Tibial artery (tissue), 4 donors: Measurements from ENCODE around the gene MAP2K6.

Experiments used
- DNase-seq, 2 donors: peaks; one replicate each; pipeline ENCODE4 v3.0.0-alpha.2; 2019
- H3K27ac ChIP-seq, 2 donors: fragments of 200-600 bp; sonication (generic) in 1 of 2; 1 replicate in 1 of 2; 2 replicates in 1 of 2; pipeline ENCODE4 v1.5.1; 2018 to 2019; ENCODE audit warnings: mild to moderate bottlenecking in 1 of 2
- H3K27me3 ChIP-seq, 2 donors: fragments of 200-600 bp; sonication (generic) in 1 of 2; one replicate each; pipeline versions ENCODE4 v1.5.1 to v1.6.0; 2016 to 2019
- H3K36me3 ChIP-seq, 3 donors: fragments of 200-600 bp; sonication (generic) in 2 of 3; one replicate each; pipeline ENCODE4 v1.5.1; 2016 to 2019; ENCODE audit warnings: mild to moderate bottlenecking in 2 of 3
- H3K4me1 ChIP-seq, 4 donors: fragments of 200-600 bp; sonication (generic) in 2 of 4; 1 replicate in 3 of 4; 2 replicates in 1 of 4; pipeline ENCODE4 v1.5.1; 2016 to 2019
- H3K4me3 ChIP-seq, 2 donors: fragments of 200-600 bp; sonication (generic) in 1 of 2; 1 replicate in 1 of 2; 2 replicates in 1 of 2; pipeline ENCODE4 v1.5.1; 2018 to 2019; ENCODE audit warnings: mild to moderate bottlenecking in 2 of 2
- H3K9me3 ChIP-seq, 3 donors: fragments of 200-600 bp; sonication (generic) in 1 of 3; one replicate each; pipeline ENCODE4 v1.5.1; 2016 to 2019
- CTCF ChIP-seq, 2 experiments: fragments of 200-600 bp in 1 of 2; fragments of 450-650 bp in 1 of 2; IDR thresholded peaks; one replicate each; pipeline ENCODE4 v1.5.1; 2017 to 2019; ENCODE audit warnings: antibody characterized with exemption in 2 of 2, mild to moderate bottlenecking in 1 of 2, moderate library complexity in 1 of 2
- intact Hi-C: fragments of 100-400 bp; cut with DNase I; formaldehyde crosslinking; loops from one replicate; pipeline ENCODE4 v1.15.0; 2023; ENCODE audit warnings: low total_unique reads

The MAP2K6 gene

GRCh38 chr17:69466451-69466850, 52.0 kb downstream of the MAP2K6 start:
- no peak overlapping the region for H3K27ac ChIP-seq
- no peak for DNase-seq
- no peaks in the 10 kb centered on the region for H3K27me3 ChIP-seq
- TF ChIP-seq CTCF (IDR thresholded peaks at IDR 0.05), result no peak
- no peaks in the 10 kb centered on the region for H3K36me3 ChIP-seq
- H3K4me1 ChIP-seq, result no peaks in the 10 kb centered on the region
- H3K4me3 ChIP-seq, result no peak overlapping the region
- no peaks in the 10 kb centered on the region for H3K9me3 ChIP-seq
- intact Hi-C loops, result no loop called here

GRCh38 chr17:69466905-69467667, 52.6 kb downstream of the MAP2K6 start:
- no peak for TF ChIP-seq CTCF (IDR thresholded peaks at IDR 0.05)
- Histone ChIP-seq H3K9me3 (no peaks in the 10 kb centered on the region), H3K4me1 (no peaks in the 10 kb centered on the region), H3K27me3 (no peaks in the 10 kb centered on the region), H3K4me3 (no peak overlapping the region), H3K36me3 (no peaks in the 10 kb centered on the region), H3K27ac (no peak overlapping the region)
- intact Hi-C loops, result no loop called here
- DNase-seq, result no peak

GRCh38 chr17:69468207-69468606, 53.7 kb downstream of the MAP2K6 start:
- DNase-seq, result no peak
- no peaks in the 10 kb centered on the region for H3K36me3 ChIP-seq
- H3K4me3 ChIP-seq, result no peak overlapping the region
- intact Hi-C loops, result no loop called here
- no peak for TF ChIP-seq CTCF (IDR thresholded peaks at IDR 0.05)
- H3K9me3 ChIP-seq, result no peaks in the 10 kb centered on the region
- no peak overlapping the region for H3K27ac ChIP-seq
- no peaks in the 10 kb centered on the region for H3K27me3 ChIP-seq
- peaks cover 0 to 2% (median under 1%) of the 10 kb centered on the region in 4 donors for H3K4me1 ChIP-seq

- no peak for DNase-seq
- peaks cover 0 to 18% (median 7%) of the 10 kb centered on the region in 4 donors for H3K4me1 ChIP-seq
- H3K27ac ChIP-seq, result no peak overlapping the region
- H3K9me3 ChIP-seq, result no peaks in the 10 kb centered on the region
- H3K4me3 ChIP-seq, result no peak overlapping the region
- no peak for TF ChIP-seq CTCF (IDR thresholded peaks at IDR 0.05)
- no peaks in the 10 kb centered on the region for H3K36me3 ChIP-seq
- intact Hi-C loops, result no loop called here
- no peaks in the 10 kb centered on the region for H3K27me3 ChIP-seq
Observed at GRCh38 chr17:69470702-69471101, 56.2 kb downstream of the MAP2K6 start.

GRCh38 chr17:69471406-69471805, 56.9 kb downstream of the MAP2K6 start:
- intact Hi-C loops, result no loop called here

More at GRCh38 chr17:69471406-69471805, 56.9 kb downstream of the MAP2K6 start:
- Histone ChIP-seq H3K27me3 (no peaks in the 10 kb centered on the region), H3K4me3 (no peak overlapping the region), H3K27ac (no peak overlapping the region), H3K9me3 (no peaks in the 10 kb centered on the region), H3K4me1 (peaks cover 0 to 18% (median 7%) of the 10 kb centered on the region in 4 donors), H3K36me3 (no peaks in the 10 kb centered on the region)
- TF ChIP-seq CTCF (IDR thresholded peaks at IDR 0.05), result no peak
- no peak for DNase-seq
